Smooth muscle cell (in vitro differentiated cells): Measurements from ENCODE around the gene ZBTB25. TPM values are rescaled to one million over a fixed set of nuclear protein-coding genes. Genes with fewer than 3 reads are reported as not detected.
A peak's percentile ranks its signal among the peaks of the same experiment; 100 is the strongest.

Experiments used
- DNase-seq: peaks from one replicate; lab custom pipeline; 2025; ENCODE audit not compliant: unreplicated experiment; lab: John Stamatoyannopoulos, UW
- H2AFZ ChIP-seq: fragments of 200-600 bp; sonication (generic); 2 replicates; pipeline ENCODE4 v1.6.0; 2016; ENCODE audit warnings: antibody characterized with exemption, low read depth, mild to moderate bottlenecking
- H3F3A ChIP-seq: fragments of 200-600 bp; sonication (generic); 2 replicates; pipeline ENCODE4 v1.6.0; 2017; ENCODE audit warnings: antibody characterized with exemption, low read depth
- H3K27ac ChIP-seq: fragments of 200-600 bp; sonication (generic); 2 replicates; pipeline ENCODE4 v1.5.1; 2016; ENCODE audit warnings: low read depth, mild to moderate bottlenecking
- H3K27me3 ChIP-seq: fragments of 200-600 bp; sonication (generic); 2 replicates; pipeline ENCODE4 v1.6.1; 2016; ENCODE audit warnings: low read depth, mild to moderate bottlenecking
- H3K36me3 ChIP-seq: fragments of 200-600 bp; sonication (generic); 2 replicates; pipeline ENCODE4 v1.5.1; 2016; ENCODE audit warnings: low read depth
- H3K4me1 ChIP-seq: fragments of 200-600 bp; sonication (generic); 2 replicates; pipeline ENCODE4 v1.5.1; 2016; ENCODE audit warnings: low read depth
- H3K4me2 ChIP-seq: fragments of 200-600 bp; sonication (generic); 2 replicates; pipeline ENCODE4 v1.6.0; 2016; ENCODE audit warnings: mild to moderate bottlenecking
- H3K4me3 ChIP-seq: fragments of 200-600 bp; sonication (generic); 2 replicates; pipeline ENCODE4 v1.5.1; 2016; ENCODE audit warnings: mild to moderate bottlenecking
- H3K79me2 ChIP-seq: fragments of 200-600 bp; sonication (generic); 2 replicates; pipeline ENCODE4 v1.6.0; 2016; ENCODE audit warnings: low read depth, mild to moderate bottlenecking
- H3K9ac ChIP-seq: fragments of 200-600 bp; sonication (generic); 2 replicates; pipeline ENCODE4 v1.6.0; 2016; ENCODE audit warnings: low read depth
- H3K9me3 ChIP-seq: fragments of 200-600 bp; sonication (generic); replicated peaks from 2 replicates; pipeline ENCODE4 v1.5.1; 2016; ENCODE audit warnings: low read depth
- H4K20me1 ChIP-seq: fragments of 200-600 bp; sonication (generic); 2 replicates; pipeline ENCODE4 v1.6.0; 2016; ENCODE audit warnings: low read depth
- WGBS: methylation state at CpG from one replicate; pipeline ENCODE4 v1.1.7; 2016; ENCODE audit warnings: low lambda C conversion rate; 5-methylcytosine and 5-hydroxymethylcytosine counted together
- polyA plus RNA-seq: library from polyadenylated mRNA; unstranded; fragments of >200 nt; fragmentation: Nextera tagmentation; extraction: Ambion mirVana; gene quantifications from 2 replicates; pipeline ENCODE4 v1.2.1, GENCODE V29; 2016
- total RNA-seq: library from RNA; depleted of rRNA; stranded (reverse); fragments of >200 nt; gene quantifications from 2 replicates; pipeline ENCODE4 v1.2.3, GENCODE V29; 2014
- TF ChIP-seq, protein P1 (sequence below): fragments of 200-600 bp; sonication (generic); IDR thresholded peaks from 2 replicates; pipeline ENCODE4 v1.5.1; 2017; ENCODE audit warnings: borderline replicate concordance, mild to moderate bottlenecking, antibody characterized with exemption; ENCODE audit not compliant: insufficient read depth, poor library complexity, severe bottlenecking

The ZBTB25 gene
- total and polyA plus RNA-seq, 2 experiments from 2014 or later, result 6.9 to 12.5 TPM

GRCh38 chr14:64421166-64421565 lies 82.5 kb downstream of the ZBTB25 start:
- Histone ChIP-seq H3K9me3 (no peaks in the 10 kb centered on the region), H4K20me1 (no peaks in the 10 kb centered on the region), H3F3A (peaks cover 6% of the 10 kb centered on the region), H3K27me3 (no peaks in the 10 kb centered on the region), H3K9ac (no peak overlapping the region), H3K79me2 (no peaks in the 10 kb centered on the region), H3K36me3 (no peaks in the 10 kb centered on the region), H3K4me2 (no peak overlapping the region), H3K27ac (no peak overlapping the region), H2AFZ (no peak overlapping the region), H3K4me1 (no peaks in the 10 kb centered on the region), H3K4me3 (no peak overlapping the region)
- 31% methylated on average over 8 of the region's 8 CpGs for WGBS
- DNase-seq, result no peak
- TF ChIP-seq, protein P1, sequence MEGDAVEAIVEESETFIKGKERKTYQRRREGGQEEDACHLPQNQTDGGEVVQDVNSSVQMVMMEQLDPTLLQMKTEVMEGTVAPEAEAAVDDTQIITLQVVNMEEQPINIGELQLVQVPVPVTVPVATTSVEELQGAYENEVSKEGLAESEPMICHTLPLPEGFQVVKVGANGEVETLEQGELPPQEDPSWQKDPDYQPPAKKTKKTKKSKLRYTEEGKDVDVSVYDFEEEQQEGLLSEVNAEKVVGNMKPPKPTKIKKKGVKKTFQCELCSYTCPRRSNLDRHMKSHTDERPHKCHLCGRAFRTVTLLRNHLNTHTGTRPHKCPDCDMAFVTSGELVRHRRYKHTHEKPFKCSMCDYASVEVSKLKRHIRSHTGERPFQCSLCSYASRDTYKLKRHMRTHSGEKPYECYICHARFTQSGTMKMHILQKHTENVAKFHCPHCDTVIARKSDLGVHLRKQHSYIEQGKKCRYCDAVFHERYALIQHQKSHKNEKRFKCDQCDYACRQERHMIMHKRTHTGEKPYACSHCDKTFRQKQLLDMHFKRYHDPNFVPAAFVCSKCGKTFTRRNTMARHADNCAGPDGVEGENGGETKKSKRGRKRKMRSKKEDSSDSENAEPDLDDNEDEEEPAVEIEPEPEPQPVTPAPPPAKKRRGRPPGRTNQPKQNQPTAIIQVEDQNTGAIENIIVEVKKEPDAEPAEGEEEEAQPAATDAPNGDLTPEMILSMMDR, result no peak

- 79% methylated on average over 7 of the region's 7 CpGs for WGBS
- no peaks in the 10 kb centered on the region for H3K9me3 ChIP-seq
These were observed 84.6 kb downstream of the ZBTB25 start for GRCh38 chr14:64419003-64419402.

GRCh38 chr14:64417771-64418125 lies 85.9 kb downstream of the ZBTB25 start:
- no peak overlapping the region for H3K4me3 ChIP-seq
- H3K36me3 ChIP-seq, result no peaks in the 10 kb centered on the region
- H3K27ac ChIP-seq, result peak overlapping the region; percentile 10
- TF ChIP-seq, protein P1, result no peak
- no peak overlapping the region for H3K4me2 ChIP-seq
- WGBS, result 96% methylated on average over 7 of the region's 7 CpGs
- H2AFZ ChIP-seq, result no peak overlapping the region
- H3K9ac ChIP-seq, result no peak overlapping the region
- peaks cover 6% of the 10 kb centered on the region for H3F3A ChIP-seq
- H4K20me1 ChIP-seq, result no peaks in the 10 kb centered on the region
- no peaks in the 10 kb centered on the region for H3K9me3 ChIP-seq
- no peaks in the 10 kb centered on the region for H3K4me1 ChIP-seq
- no peak for DNase-seq
- H3K27me3 ChIP-seq, result no peaks in the 10 kb centered on the region
- H3K79me2 ChIP-seq, result no peaks in the 10 kb centered on the region

More at GRCh38 chr14:64419003-64419402, 84.6 kb downstream of the ZBTB25 start:
- DNase-seq, result no peak
- H3K27ac ChIP-seq, result no peak overlapping the region
- H3K4me2 ChIP-seq, result no peak overlapping the region
- H2AFZ ChIP-seq, result no peak overlapping the region
- H3K4me3 ChIP-seq, result no peak overlapping the region
- no peaks in the 10 kb centered on the region for H3K27me3 ChIP-seq
- no peaks in the 10 kb centered on the region for H3K36me3 ChIP-seq
- H3K79me2 ChIP-seq, result no peaks in the 10 kb centered on the region
- H3K9ac ChIP-seq, result no peak overlapping the region
- TF ChIP-seq, protein P1, result no peak
- H3K4me1 ChIP-seq, result no peaks in the 10 kb centered on the region
- H4K20me1 ChIP-seq, result no peaks in the 10 kb centered on the region
- peaks cover 6% of the 10 kb centered on the region for H3F3A ChIP-seq

GRCh38 chr14:64417055-64417770 lies 86.4 kb downstream of the ZBTB25 start:
- H4K20me1 ChIP-seq, result no peaks in the 10 kb centered on the region
- H3F3A ChIP-seq, result peaks cover 6% of the 10 kb centered on the region
- H3K36me3 ChIP-seq, result no peaks in the 10 kb centered on the region
- no peaks in the 10 kb centered on the region for H3K4me1 ChIP-seq
- 53% methylated on average over 5 of the region's 5 CpGs for WGBS
- no peak for DNase-seq
- H3K9me3 ChIP-seq, result no peaks in the 10 kb centered on the region
- no peak overlapping the region for H3K9ac ChIP-seq
- H2AFZ ChIP-seq, result no peak overlapping the region
- no peaks in the 10 kb centered on the region for H3K79me2 ChIP-seq
- no peak overlapping the region for H3K4me3 ChIP-seq
- TF ChIP-seq, protein P1, result no peak
- no peaks in the 10 kb centered on the region for H3K27me3 ChIP-seq
- peak overlapping the region; percentile 10 for H3K27ac ChIP-seq
- no peak overlapping the region for H3K4me2 ChIP-seq
